WI38 (cell line): Measurements from ENCODE around the gene KLHDC3.

ENCODE experiments used
- H3K4me3 ChIP-seq: 2 replicates; pipeline ENCODE4 v1.5.1; 2011; ENCODE audit warnings: low read depth, mild to moderate bottlenecking, control low read depth, low read length
- TF ChIP-seq, protein P1 (sequence below): IDR thresholded peaks from 2 replicates; pipeline ENCODE4 v1.5.1; 2012; ENCODE audit warnings: low read depth, mild to moderate bottlenecking, control low read depth, low read length

Gene KLHDC3

DNA sequence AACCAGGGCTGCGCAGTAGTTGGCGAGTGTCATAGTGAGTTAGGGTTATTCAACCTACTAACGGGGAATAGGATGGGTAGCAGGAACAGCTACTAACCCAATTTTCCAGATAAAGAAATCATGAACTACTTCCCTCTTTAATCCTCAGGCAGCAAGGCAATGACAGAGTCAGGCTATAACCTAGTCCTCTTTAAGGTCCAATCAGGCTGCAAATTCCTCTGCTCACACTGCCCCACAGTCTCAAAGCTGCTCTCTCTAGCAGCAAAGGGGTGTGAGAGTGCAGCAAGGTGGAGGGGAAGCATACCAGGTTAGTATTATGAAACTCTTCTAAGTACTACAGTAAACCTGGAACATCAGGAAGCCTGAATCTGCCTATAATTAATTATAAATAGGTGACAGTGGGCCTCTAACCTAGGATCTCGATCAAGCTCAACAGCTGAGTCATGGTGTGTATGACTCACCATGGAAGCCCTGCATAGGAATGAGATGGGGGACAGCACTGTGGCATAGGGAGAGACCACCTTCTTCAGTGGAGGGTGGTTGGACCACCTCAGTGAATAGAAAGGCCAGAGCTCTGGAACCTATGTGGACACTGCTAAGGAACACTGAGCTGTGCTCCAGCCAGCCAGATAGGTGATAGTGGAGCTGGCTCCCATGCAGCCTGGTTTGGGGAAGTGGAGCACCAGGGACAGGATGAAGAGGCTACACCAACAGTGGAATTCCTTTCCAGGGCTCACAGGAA is 43.0 kb upstream of the KLHDC3 start:
- TF ChIP-seq, protein P1, sequence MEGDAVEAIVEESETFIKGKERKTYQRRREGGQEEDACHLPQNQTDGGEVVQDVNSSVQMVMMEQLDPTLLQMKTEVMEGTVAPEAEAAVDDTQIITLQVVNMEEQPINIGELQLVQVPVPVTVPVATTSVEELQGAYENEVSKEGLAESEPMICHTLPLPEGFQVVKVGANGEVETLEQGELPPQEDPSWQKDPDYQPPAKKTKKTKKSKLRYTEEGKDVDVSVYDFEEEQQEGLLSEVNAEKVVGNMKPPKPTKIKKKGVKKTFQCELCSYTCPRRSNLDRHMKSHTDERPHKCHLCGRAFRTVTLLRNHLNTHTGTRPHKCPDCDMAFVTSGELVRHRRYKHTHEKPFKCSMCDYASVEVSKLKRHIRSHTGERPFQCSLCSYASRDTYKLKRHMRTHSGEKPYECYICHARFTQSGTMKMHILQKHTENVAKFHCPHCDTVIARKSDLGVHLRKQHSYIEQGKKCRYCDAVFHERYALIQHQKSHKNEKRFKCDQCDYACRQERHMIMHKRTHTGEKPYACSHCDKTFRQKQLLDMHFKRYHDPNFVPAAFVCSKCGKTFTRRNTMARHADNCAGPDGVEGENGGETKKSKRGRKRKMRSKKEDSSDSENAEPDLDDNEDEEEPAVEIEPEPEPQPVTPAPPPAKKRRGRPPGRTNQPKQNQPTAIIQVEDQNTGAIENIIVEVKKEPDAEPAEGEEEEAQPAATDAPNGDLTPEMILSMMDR = no peak
- H3K4me3 ChIP-seq = no peak overlapping the region

- TF ChIP-seq, protein P1 = no peak
Observed at GRCh38 chr6:42971746-42972327, 42.2 kb upstream of the KLHDC3 start.

GRCh38 chr6:42973926-42974325 is 40.1 kb upstream of the KLHDC3 start:
- TF ChIP-seq, protein P1 = no peak
- H3K4me3 ChIP-seq = no peak overlapping the region

More at GRCh38 chr6:42971746-42972327, 42.2 kb upstream of the KLHDC3 start:
- H3K4me3 ChIP-seq = no peak overlapping the region

- no peak overlapping the region for H3K4me3 ChIP-seq
- TF ChIP-seq, protein P1 = no peak
Observed at GRCh38 chr6:42974919-42975505, 39.0 kb upstream of the KLHDC3 start.

DNA sequence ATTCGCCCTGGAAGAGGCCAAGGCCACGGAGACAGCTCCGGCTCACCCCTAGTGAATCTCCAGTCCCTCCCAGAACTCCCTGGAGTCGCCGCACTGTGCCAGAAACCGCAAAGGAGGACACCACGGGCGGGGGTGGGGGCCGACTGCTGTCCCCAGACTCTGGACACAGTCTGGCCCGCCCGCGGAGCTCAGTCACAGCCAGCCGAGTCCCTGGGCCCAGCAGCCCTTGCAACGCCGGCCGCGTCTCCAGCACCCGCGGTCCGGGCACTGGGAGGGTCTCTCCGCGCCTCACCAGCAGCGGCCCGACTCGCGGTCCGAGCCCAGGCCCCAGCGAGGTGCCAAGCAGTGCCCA is 35.6 kb upstream of the KLHDC3 start:
- H3K4me3 ChIP-seq = peak overlapping the region; percentile 80
- TF ChIP-seq, protein P1 = no peak

- H3K4me3 ChIP-seq = peak within 1 kb of the TSS; percentile 80
- TF ChIP-seq, protein P1 = no peak
Observed at GRCh38 chr6:42978839-42979522, 35.1 kb upstream of the KLHDC3 start, which contains the start of gene PEX6. Gene PEX6 (minus strand): TSS chr6:42979181. CDS start chr6:42979150, 31 bp downstream.
